Trophoblast cell (in vitro differentiated cells and primary cell): ENCODE results near the gene MXD3.
A peak's percentile ranks its signal among the peaks of the same experiment; 100 is the strongest.

Experiments
- DNase-seq, 2 donors: peaks; one replicate each; pipeline ENCODE4 v3.0.0-alpha.2; 2016
- H2AFZ ChIP-seq: 2 replicates; pipeline ENCODE4 v1.6.1; 2013; ENCODE audit warnings: low read length, moderate library complexity, mild to moderate bottlenecking; ENCODE audit not compliant: insufficient read depth, poor library complexity
- H2AK5ac ChIP-seq: 2 replicates; pipeline ENCODE4 v1.6.1; 2013; ENCODE audit warnings: mild to moderate bottlenecking, low read length
- H2BK120ac ChIP-seq: 2 replicates; pipeline ENCODE4 v1.6.1; 2013; ENCODE audit warnings: low read length, mild to moderate bottlenecking, moderate library complexity; ENCODE audit not compliant: insufficient read depth, poor library complexity
- H2BK12ac ChIP-seq: 2 replicates; pipeline ENCODE4 v1.6.1; 2013; ENCODE audit warnings: mild to moderate bottlenecking, low read length, moderate library complexity
- H2BK5ac ChIP-seq: 2 replicates; pipeline ENCODE4 v1.6.1; 2013; ENCODE audit warnings: low read length, low read depth, moderate library complexity, mild to moderate bottlenecking; ENCODE audit not compliant: poor library complexity
- H3K14ac ChIP-seq: 2 replicates; pipeline ENCODE4 v1.6.1; 2013; ENCODE audit warnings: mild to moderate bottlenecking, low read length
- H3K18ac ChIP-seq: 2 replicates; pipeline ENCODE4 v1.6.1; 2013; ENCODE audit warnings: mild to moderate bottlenecking, low read length
- H3K23ac ChIP-seq: 2 replicates; pipeline ENCODE4 v1.6.1; 2013; ENCODE audit warnings: low read length
- H3K27ac ChIP-seq: 2 replicates; pipeline ENCODE4 v1.5.1; 2013; ENCODE audit warnings: low read depth, mild to moderate bottlenecking, inconsistent platforms, low read length, moderate library complexity
- H3K27me3 ChIP-seq: 2 replicates; pipeline ENCODE4 v1.6.1; 2013; ENCODE audit warnings: inconsistent platforms, mild to moderate bottlenecking, low read length, moderate library complexity; ENCODE audit not compliant: insufficient read depth
- H3K36me3 ChIP-seq, 2 experiments: 1 replicate in 1 of 2; 2 replicates in 1 of 2; pipeline ENCODE4 v1.6.1; 2013; ENCODE audit warnings: low read length in 2 of 2, mild to moderate bottlenecking in 2 of 2, moderate library complexity in 1 of 2; ENCODE audit not compliant: insufficient read depth in 2 of 2, control insufficient read depth in 1 of 2
- H3K4ac ChIP-seq: 2 replicates; pipeline ENCODE4 v1.6.1; 2013; ENCODE audit warnings: low read depth, mild to moderate bottlenecking, low read length, moderate library complexity
- H3K4me1 ChIP-seq, 2 experiments: 1 replicate in 1 of 2; 2 replicates in 1 of 2; pipeline ENCODE4 v1.6.1; 2013; ENCODE audit warnings: low read length in 2 of 2, mild to moderate bottlenecking in 2 of 2, moderate library complexity in 1 of 2; ENCODE audit not compliant: insufficient read depth in 2 of 2, control insufficient read depth in 1 of 2
- H3K4me2 ChIP-seq: 2 replicates; pipeline ENCODE4 v1.6.1; 2013; ENCODE audit warnings: inconsistent platforms, mild to moderate bottlenecking, low read length, moderate library complexity
- H3K4me3 ChIP-seq: 2 replicates; pipeline ENCODE4 v1.5.1; 2013; ENCODE audit warnings: mild to moderate bottlenecking, low read depth, low read length, inconsistent platforms
- H3K79me1 ChIP-seq: one replicate; pipeline ENCODE4 v1.6.1; 2013; ENCODE audit warnings: low read length
- H3K79me2 ChIP-seq: 2 replicates; pipeline ENCODE4 v1.6.1; 2013; ENCODE audit warnings: low read length, mild to moderate bottlenecking; ENCODE audit not compliant: control insufficient read depth, insufficient read depth, poor library complexity
- H3K9ac ChIP-seq: 2 replicates; pipeline ENCODE4 v1.6.1; 2013; ENCODE audit warnings: mild to moderate bottlenecking, low read length
- H3K9me3 ChIP-seq: 2 replicates; pipeline ENCODE4 v1.6.1; 2013; ENCODE audit warnings: low read depth, mild to moderate bottlenecking, control low read depth, inconsistent platforms, low read length; ENCODE audit not compliant: insufficient read depth
- H4K12ac ChIP-seq: 2 replicates; pipeline ENCODE4 v1.6.1; 2013; ENCODE audit warnings: low read depth, mild to moderate bottlenecking, low read length, moderate library complexity
- H4K8ac ChIP-seq: 2 replicates; pipeline ENCODE4 v1.6.1; 2013; ENCODE audit warnings: low read depth, mild to moderate bottlenecking, low read length, moderate library complexity
- H4K91ac ChIP-seq: one replicate; pipeline ENCODE4 v1.6.1; 2013; ENCODE audit warnings: low read depth, mild to moderate bottlenecking, low read length, moderate library complexity
- WGBS: extraction: QIAGEN DNeasy Blood & Tissue Kit; methylation state at CpG from one replicate; pipeline ENCODE4 v1.1.7; 2013; ENCODE audit warnings: missing lambda C conversion rate; ENCODE audit not compliant: insufficient read length, insufficient coverage; ENCODE audit errors: extremely low coverage; 5-methylcytosine and 5-hydroxymethylcytosine counted together

The MXD3 gene

DNA sequence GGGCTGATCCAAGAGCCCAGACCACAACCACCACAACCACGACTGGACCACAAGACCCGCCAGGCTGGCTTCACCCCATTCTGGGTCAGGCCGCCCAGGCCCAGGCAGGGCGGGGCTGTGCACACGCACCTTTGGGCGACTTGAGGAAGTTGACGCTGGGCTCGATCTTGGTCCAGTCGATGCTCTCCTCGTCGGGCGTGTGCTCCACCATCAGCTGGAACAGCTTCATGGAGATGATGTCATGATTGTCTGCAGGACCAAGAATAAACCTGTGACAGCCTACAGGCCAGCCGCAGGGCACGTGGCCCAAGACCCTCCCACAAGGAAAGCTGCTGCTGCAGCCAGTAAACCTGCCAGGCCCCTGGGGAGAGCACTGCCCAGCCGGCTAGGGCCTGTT is 22.5 kb upstream of the MXD3 start:
- no peaks in the 10 kb centered on the region for H3K79me2 ChIP-seq
- DNase-seq: no peak
- H3K14ac ChIP-seq: no peak overlapping the region
- no peak overlapping the region for H2BK12ac ChIP-seq
- H3K9me3 ChIP-seq: no peaks in the 10 kb centered on the region
- no peak overlapping the region for H3K18ac ChIP-seq
- no peak overlapping the region for H3K27ac ChIP-seq
- no peaks in the 10 kb centered on the region for H3K79me1 ChIP-seq
- H2BK120ac ChIP-seq: no peak overlapping the region
- H3K4me2 ChIP-seq: no peak overlapping the region
- no peak overlapping the region for H4K12ac ChIP-seq
- no peak overlapping the region for H3K4ac ChIP-seq
- no peak overlapping the region for H3K4me3 ChIP-seq
- H3K23ac ChIP-seq: no peak overlapping the region
- H2BK5ac ChIP-seq: no peak overlapping the region
- H2AK5ac ChIP-seq: no peak overlapping the region
- H3K9ac ChIP-seq: no peak overlapping the region
- H4K8ac ChIP-seq: no peak overlapping the region
- H2AFZ ChIP-seq: no peak overlapping the region
- WGBS: no CpG with 5 or more reads among the region's 15 CpGs
- no peaks in the 10 kb centered on the region for H3K27me3 ChIP-seq
- peaks cover 0 to 1% of the 10 kb centered on the region in 2 experiments for H3K4me1 ChIP-seq
- peaks cover 89 to 94% of the 10 kb centered on the region in 2 experiments for H3K36me3 ChIP-seq
- no peak overlapping the region for H4K91ac ChIP-seq

DNA sequence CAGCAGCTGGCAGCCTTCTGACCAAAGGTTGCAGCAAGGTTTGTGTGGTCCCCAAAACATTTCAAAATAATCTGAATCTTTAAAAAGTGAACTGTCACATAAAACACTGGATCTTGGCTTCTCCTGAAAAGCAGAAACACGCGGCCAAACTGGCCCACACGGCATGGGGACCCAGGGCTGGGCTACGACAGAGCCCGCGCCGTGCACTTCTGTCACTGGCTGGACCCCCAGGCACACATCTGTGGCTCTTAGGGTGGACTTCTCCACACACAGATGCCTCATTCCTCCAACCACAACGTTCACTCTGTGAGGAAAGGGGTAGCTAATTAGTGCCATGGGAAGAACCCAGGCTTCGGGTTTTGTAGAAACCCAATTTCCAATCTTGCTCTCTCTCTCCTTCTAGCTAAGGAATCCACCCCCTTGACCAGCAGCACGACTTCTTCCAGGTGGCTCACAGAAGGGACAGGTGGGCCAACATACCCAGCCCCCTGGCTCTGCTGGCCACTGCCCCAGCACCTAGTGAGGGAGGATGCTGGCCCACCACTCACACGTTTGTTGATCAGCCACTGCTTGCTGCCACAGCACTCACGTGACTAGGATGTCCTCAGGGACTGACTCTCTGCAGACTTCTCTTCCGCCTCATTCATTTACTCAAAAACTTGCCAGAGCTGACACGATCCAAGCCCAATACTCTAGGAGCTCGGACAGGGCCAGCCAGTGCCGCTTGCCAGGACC is 21.9 kb upstream of the MXD3 start:
- no peaks in the 10 kb centered on the region for H3K4me1 ChIP-seq
- H2AFZ ChIP-seq: no peak overlapping the region
- no peak overlapping the region for H2BK12ac ChIP-seq
- H3K27ac ChIP-seq: no peak overlapping the region
- no peak overlapping the region for H2BK120ac ChIP-seq
- H3K79me2 ChIP-seq: no peaks in the 10 kb centered on the region
- no peak overlapping the region for H3K4ac ChIP-seq
- H4K12ac ChIP-seq: no peak overlapping the region
- no peak overlapping the region for H3K14ac ChIP-seq
- WGBS: no CpG with 5 or more reads among the region's 16 CpGs
- no peak overlapping the region for H3K23ac ChIP-seq
- H2BK5ac ChIP-seq: no peak overlapping the region
- peaks cover 84 to 89% of the 10 kb centered on the region in 2 experiments for H3K36me3 ChIP-seq
- DNase-seq: no peak
- H3K79me1 ChIP-seq: no peaks in the 10 kb centered on the region
- no peaks in the 10 kb centered on the region for H3K9me3 ChIP-seq
- no peak overlapping the region for H3K18ac ChIP-seq
- no peak overlapping the region for H3K4me2 ChIP-seq
- H4K8ac ChIP-seq: no peak overlapping the region
- no peak overlapping the region for H4K91ac ChIP-seq
- no peaks in the 10 kb centered on the region for H3K27me3 ChIP-seq
- no peak overlapping the region for H3K9ac ChIP-seq
- no peak overlapping the region for H3K4me3 ChIP-seq
- H2AK5ac ChIP-seq: no peak overlapping the region

DNA sequence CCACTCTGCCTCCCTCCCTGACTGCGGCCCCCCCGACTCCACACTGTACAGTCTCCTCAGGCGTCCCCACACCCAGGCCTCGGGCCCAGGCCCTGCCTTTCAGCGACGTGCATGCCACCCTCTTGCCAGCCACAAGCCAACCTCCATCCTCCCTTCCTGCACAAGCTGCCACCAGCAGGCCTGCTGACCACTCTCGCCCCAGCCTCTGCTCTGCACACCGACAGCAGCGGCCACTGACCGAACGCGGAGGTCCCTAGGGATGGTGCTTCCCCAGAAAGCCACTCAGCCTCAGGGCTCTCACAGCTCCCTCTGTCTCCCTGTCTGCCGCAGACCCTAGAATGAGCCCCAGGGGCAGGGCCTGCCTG is 21.2 kb upstream of the MXD3 start:
- Histone ChIP-seq H4K12ac (peak overlapping the region; percentile 37), H3K79me2 (no peaks in the 10 kb centered on the region), H3K4me2 (no peak overlapping the region), H4K91ac (no peak overlapping the region), H2AFZ (no peak overlapping the region), H3K9me3 (no peaks in the 10 kb centered on the region), H3K27ac (no peak overlapping the region), H2AK5ac (no peak overlapping the region), H3K36me3 (peaks cover 77 to 84% of the 10 kb centered on the region in 2 experiments), H2BK120ac (no peak overlapping the region), H2BK12ac (no peak overlapping the region), H2BK5ac (no peak overlapping the region), H3K27me3 (no peaks in the 10 kb centered on the region), H3K14ac (no peak overlapping the region), H3K4me1 (peaks cover 0 to 1% of the 10 kb centered on the region in 2 experiments), H3K4ac (peak overlapping the region; percentile 42), H4K8ac (no peak overlapping the region), H3K23ac (no peak overlapping the region), H3K4me3 (peak overlapping the region; percentile 25), H3K79me1 (peaks cover 2% of the 10 kb centered on the region), H3K9ac (no peak overlapping the region), H3K18ac (no peak overlapping the region)
- WGBS: no CpG with 5 or more reads among the region's 13 CpGs
- DNase-seq: no peak

DNA sequence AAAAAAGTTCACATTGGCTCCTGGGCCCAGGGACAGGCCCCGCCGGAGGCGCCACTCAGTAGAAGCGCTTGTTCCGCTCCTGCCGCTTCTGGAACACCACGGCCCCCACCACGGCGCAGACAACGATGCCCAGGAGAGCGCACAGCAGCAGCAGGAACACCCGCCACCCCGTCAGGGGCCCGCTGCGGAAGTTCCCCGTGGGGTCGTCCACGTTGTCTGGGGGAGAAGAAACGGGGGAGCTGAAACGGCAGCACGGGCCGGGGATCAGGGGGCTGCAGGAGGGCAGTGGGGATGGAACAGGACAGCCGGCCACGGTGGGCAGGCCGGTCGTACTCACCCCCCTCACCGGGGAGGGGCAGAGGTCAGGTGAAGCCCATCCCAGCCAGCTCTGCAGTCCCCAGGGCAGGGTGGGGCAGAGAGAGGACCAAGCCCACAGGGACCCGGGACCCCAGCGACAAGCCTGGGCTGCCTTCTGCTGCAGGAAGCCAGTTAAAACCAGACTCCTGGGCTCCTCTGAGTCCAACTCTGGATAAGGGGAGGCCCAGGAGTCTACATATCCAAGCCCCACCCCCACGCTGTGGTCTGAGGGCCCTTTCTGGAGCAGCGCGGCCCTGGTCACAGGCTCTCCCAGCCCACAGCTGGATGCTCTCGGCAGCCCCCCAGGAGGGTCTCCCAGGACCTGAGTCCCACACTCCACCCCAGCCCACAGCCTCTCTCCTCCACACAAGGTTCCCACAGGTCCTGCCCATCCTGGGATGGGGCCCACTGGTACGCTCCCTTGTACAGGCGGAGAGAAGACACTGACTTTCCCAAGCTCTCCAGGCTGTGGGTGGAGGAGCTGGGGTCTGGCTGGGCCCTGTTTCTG is 20.6 kb upstream of the MXD3 start:
- H3K27ac ChIP-seq: no peak overlapping the region
- no peak overlapping the region for H4K91ac ChIP-seq
- H3K18ac ChIP-seq: no peak overlapping the region
- H3K27me3 ChIP-seq: no peaks in the 10 kb centered on the region
- H2AFZ ChIP-seq: no peak overlapping the region
- H3K14ac ChIP-seq: no peak overlapping the region
- H3K4me3 ChIP-seq: no peak overlapping the region
- no peak overlapping the region for H2AK5ac ChIP-seq
- no peak for DNase-seq
- no peaks in the 10 kb centered on the region for H3K9me3 ChIP-seq
- H3K4ac ChIP-seq: no peak overlapping the region
- no peak overlapping the region for H2BK120ac ChIP-seq
- no peak overlapping the region for H3K9ac ChIP-seq
- H3K36me3 ChIP-seq: peaks cover 71 to 78% of the 10 kb centered on the region in 2 experiments
- H4K8ac ChIP-seq: no peak overlapping the region
- H3K4me1 ChIP-seq: peaks cover 0 to 4% of the 10 kb centered on the region in 2 experiments
- H3K79me1 ChIP-seq: peaks cover 5% of the 10 kb centered on the region
- H3K23ac ChIP-seq: no peak overlapping the region
- no peak overlapping the region for H3K4me2 ChIP-seq
- H2BK5ac ChIP-seq: no peak overlapping the region
- no CpG with 5 or more reads among the region's 35 CpGs for WGBS
- no peak overlapping the region for H4K12ac ChIP-seq
- no peaks in the 10 kb centered on the region for H3K79me2 ChIP-seq
- no peak overlapping the region for H2BK12ac ChIP-seq
